Caki2 (cell line): ENCODE measurements around the gene TUBA4A. TPM values are rescaled to one million over a fixed set of nuclear protein-coding genes. Genes with fewer than 3 reads are reported as not detected.
A peak's percentile ranks its signal among the peaks of the same experiment; 100 is the strongest.
"Not testable (repeated sequence)": the region's sequence is repeated elsewhere in the genome, so short reads cannot be mapped to it uniquely, and the experiment has no call there.

Experiments
- DNase-seq: peaks from one replicate; pipeline ENCODE4 v3.0.0-alpha.2; 2015; ENCODE audit warnings: low read depth
- in situ Hi-C: cut with HindIII; loops from 2 replicates; pipeline ENCODE4 v1.10.0; 2016; ENCODE audit warnings: low sequenced_read_pairs, low pct_unique_long_range_greater_than_20kb, mixed read lengths
- total RNA-seq: library from RNA; depleted of rRNA; stranded (reverse); fragments of >200 nt; shearing (Covaris generic); gene quantifications from 2 replicates; pipeline ENCODE4 v1.2.3, GENCODE V29; 2014; ENCODE audit warnings: low replicate concordance

The TUBA4A gene
- total RNA-seq, 1 experiment from 2014 or later: 23.9 TPM

DNA sequence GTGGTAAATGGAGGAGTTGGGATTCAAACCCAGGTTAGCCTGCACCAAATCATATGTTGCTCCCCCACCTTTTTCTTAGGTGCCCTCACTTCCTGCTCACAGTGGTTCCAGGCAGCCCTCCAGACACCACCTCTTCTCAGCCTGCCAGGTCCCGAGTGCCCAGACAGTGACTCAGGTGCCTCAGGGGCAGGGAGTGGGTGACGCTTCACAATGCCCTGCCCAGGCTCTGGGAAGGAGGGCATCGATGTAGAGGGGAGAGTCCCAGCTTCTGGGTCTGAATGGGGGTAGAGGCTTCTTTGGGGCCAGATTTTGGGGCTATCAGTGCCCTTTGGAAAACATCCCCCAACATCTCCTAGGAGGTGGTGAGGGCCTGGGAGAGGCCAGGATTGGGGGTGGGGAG lies 20.2 kb upstream of the TUBA4A start:
- in situ Hi-C loops: no loop called here
- peak; percentile 77 for DNase-seq

DNA sequence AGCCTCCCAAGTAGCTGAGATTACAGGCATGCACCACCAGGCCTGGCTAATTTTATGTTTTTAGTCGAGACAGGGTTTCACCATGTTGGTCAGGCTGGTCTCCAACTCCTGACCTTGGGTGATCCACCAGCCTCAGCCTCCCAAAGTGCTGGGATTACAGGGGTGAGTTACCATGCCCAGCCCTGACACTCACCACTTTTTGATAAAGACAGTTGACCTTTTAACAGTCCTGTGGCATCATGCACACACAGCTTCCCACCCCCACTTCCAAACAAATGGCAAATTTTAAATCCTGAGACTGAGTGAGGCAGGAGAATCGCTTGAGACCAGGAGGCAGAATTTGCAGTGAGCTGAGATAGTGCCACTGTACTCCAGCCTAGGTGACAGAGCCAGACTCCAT lies 19.3 kb upstream of the TUBA4A start:
- in situ Hi-C loops: no loop called here

DNA sequence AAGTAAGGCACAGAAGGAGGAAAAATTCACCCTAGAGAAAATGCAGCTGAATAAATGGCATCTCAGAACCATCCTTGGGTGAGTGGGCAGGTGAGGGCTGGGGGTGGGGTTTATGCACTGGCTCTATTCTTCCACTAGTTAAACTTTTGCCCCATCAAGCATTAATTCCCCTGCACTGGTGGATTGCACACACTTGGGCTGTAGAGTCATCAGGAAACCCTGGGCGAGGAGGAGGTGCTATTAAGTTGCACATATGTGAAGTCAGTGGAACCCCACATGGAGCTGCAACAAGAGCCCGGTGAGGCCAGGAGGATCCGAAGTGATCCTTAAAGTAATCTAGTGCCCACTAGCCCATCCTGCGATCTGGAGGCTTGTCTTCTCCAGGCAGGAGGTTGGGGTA lies 18.6 kb upstream of the TUBA4A start:
- no peak for DNase-seq

More for the DNA sequence above, 19.3 kb upstream of the TUBA4A start:
- DNase-seq: no peak

DNA sequence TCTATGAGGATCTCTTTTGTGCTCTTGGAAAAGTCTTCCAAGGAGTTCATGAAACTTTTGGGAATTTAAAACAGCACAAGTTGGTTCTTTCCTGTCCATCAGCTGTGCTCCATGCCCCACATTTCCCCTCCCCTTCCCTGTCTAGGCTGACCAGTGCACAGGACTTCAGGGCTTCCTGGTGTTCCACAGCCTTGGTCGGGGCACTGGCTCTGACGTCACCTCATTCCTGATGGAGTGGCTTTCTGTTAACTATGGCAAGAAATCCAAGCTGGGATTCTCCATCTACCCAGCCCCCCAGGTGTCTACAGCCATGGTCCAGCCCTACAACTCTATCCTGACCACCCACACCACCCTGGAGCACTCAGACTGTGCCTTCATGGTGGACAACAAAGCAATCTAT lies 17.3 kb upstream of the TUBA4A start:
- no peak for DNase-seq
- in situ Hi-C loops: no loop called here

More for the DNA sequence above, 18.6 kb upstream of the TUBA4A start:
- in situ Hi-C loops: no loop called here

DNA sequence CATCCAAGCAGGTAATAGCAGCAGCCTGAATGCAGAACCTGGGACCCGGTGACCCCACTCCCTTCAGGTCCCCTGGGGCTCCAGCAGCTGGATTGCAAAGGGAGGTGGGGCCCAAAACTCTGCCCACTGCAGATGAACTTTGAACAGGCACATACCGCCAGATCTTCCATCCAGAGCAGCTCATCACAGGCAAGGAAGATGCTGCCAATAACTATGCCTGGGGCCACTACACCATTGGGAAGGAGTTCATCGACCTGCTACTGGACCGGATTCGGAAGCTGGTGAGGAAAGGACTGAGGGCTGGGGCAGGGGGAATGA lies 16.3 kb upstream of the TUBA4A start:
- no peak for DNase-seq
- in situ Hi-C loops: no loop called here

DNA sequence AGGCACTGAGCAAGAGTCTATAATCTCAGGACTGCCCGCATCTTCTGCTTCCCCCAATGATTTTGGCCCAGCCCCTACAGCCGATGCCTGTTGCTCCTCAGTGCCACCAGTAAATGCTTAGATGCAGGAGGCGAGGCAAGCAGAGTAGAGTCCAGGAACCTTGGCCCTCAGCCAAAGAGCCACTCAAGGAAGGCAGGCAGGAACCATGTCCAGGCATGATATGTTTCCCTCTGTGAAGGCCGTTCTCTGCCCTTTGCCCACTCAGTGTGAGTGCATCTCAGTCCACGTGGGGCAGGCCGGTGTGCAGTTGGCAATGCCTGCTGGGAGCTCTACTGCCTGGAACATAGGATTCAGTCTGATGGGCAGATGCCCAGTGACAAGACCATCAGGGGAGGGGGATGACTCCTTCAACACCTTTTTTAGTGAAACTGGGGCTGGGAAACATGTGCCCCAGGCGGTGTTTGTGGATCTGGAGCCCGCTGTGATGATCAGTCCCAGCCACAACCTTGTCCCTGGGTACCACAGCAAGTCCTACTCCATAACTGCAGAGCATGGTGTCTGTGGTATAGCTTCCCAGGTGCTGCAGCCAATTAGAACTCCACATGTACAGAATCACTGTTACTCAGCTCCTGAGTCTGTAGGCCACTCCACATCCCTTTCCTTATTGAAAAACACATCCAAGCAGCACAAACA lies 15.8 kb upstream of the TUBA4A start:
- in situ Hi-C loops: no loop called here
- peak; percentile 67 for DNase-seq

DNA sequence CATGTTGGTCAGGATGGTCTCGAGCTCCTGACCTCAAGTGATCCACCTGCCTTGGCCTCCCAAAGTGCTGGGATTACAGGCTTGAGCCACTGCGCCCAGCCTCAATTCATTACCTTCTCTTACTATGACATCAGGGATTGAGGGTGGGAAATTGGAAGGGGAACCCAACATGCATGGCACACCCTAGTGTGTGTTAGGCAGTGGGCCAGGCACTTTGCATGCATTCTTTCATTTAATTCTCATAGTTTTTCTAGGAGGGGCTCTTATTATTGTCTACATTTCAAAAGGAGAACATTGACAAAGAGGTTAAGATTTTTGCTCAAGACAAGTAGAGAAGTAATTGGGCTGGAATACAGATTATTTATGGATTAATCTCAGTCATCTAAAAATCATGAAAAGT lies 14.6 kb upstream of the TUBA4A start:
- in situ Hi-C loops: no loop called here
- no peak for DNase-seq

DNA sequence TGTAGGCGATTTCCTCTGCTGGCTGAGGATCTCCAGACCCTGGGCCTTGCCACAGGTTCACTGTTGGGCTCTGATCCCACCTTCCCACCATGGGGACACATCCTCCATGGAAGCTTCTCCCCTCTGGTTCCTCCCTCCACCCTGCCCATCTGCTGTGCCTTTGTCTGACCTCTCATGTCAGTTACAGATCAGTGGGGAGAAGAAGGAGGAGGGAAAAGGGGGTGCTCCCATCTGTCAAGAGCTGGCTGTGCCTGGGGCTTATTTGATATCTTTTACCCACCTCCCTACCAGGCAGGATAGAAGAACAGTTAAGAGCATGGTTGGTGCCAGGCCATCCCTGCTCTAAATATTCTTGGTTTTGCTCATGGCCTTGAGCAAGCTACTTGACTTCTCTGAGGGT lies 13.2 kb upstream of the TUBA4A start:
- in situ Hi-C loops: no loop called here
- DNase-seq: no peak

DNA sequence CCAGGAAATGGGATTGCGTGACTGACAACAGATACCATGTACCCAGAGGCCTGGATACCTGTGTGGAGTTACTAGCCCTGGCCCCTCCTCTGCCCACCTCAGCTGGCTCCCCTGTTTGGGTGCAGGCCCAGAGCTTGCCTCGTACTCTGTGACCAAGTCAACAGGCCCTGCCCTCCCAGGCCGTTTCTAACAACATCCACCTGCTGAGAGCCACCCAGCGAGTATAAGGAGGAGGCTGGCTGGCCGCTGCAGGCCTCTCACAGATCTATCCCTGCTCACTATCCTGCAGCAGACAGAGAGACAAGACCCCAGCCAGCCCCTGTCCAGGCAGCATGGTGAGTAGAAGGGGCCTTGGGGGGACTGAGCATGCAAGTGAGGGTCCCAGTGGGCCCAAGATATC lies 12.5 kb upstream of the TUBA4A start:
- no peak for DNase-seq
- in situ Hi-C loops: no loop called here

DNA sequence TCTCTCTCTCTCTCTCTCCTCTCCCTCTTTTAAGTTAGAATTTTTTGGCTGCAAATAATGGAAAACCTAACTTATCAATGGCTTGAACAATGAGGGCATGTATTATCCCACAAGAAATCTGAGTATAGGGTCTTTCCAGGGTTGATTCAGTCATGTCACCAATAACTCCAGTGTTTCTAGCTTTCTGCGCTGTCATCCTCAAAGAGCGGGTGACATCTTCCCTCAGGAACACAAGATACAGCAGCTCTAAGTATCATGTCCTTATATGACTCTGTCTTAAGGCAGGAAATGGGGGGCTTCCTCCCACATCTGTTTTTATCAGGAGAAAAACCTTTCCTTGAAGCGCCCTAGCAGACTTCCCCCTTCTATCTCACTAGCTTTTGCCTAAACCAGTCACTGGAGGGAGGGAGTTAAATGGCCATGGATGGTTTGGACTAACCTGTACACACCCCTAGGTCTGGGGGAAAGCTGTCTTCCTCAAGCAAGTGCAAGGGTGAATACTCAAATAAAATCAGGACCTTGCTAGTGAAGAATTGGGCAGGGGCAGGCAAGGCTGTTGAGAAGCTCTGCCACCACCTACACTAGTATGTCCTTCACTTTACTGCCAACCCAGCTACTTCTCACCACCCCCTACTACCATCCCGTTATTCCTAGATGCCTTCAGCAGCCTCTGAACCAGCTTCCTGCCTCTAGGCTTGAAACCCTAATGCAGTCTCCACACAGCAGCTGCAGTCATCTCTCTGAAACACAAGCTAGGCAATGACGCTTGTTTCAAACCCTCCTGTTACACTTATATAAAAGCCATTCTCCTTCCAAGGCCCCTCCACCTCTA lies 7.5 kb upstream of the TUBA4A start:
- in situ Hi-C loops: no loop called here

DNA sequence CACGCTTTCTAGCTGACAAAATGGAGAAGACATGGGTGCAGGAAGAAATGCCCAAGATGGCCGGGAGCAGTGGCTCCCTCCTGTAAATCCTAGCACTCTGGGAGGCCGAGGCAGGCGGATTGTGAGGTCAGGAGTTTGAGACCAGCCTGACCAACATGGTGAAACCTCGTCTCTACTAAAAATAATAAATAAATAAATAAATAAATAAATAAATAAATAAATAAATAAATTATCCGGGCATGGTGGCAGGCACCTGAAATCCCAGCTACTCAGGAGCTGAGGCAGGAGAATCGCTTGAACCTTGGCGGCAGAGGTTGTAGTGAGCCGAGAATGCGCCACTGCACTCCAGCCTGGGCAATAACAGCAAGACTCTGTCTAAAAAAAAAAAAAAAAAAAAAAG lies 5.2 kb upstream of the TUBA4A start:
- DNase-seq, in situ Hi-C loops: not testable (repeated sequence)

More for the DNA sequence above, 7.5 kb upstream of the TUBA4A start:
- DNase-seq: no peak

DNA sequence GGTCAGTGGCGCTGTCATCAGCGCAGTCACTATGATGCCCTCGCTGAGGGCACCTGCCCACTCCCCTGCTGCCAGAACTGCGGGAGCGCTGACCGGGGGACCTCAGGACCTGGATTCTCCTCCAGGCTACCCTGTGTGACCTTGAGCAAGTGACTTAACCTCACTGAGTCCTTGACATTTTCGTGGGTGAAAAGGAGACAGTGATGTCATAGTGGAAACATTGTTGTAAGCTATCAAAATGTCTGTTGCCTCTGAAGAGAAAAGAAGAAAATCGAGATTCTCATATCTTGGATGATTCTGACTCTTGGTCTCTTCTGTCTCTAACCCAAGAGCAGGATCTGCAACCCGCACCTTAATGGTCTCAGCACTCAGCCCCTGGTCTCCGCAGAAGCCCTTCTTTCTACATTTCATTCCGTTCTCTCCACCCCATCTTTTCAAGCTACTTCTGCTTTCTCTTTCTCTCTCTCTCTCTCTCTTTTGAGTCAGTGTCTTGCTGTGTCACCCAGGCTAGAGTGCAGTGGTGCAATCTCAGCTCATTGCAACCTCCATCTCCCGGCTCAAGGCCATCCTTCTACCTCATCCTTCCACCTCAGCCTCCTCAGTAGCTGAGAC lies 978 bp upstream of the TUBA4A start:
- in situ Hi-C loops: no loop called here
- no peak for DNase-seq

DNA sequence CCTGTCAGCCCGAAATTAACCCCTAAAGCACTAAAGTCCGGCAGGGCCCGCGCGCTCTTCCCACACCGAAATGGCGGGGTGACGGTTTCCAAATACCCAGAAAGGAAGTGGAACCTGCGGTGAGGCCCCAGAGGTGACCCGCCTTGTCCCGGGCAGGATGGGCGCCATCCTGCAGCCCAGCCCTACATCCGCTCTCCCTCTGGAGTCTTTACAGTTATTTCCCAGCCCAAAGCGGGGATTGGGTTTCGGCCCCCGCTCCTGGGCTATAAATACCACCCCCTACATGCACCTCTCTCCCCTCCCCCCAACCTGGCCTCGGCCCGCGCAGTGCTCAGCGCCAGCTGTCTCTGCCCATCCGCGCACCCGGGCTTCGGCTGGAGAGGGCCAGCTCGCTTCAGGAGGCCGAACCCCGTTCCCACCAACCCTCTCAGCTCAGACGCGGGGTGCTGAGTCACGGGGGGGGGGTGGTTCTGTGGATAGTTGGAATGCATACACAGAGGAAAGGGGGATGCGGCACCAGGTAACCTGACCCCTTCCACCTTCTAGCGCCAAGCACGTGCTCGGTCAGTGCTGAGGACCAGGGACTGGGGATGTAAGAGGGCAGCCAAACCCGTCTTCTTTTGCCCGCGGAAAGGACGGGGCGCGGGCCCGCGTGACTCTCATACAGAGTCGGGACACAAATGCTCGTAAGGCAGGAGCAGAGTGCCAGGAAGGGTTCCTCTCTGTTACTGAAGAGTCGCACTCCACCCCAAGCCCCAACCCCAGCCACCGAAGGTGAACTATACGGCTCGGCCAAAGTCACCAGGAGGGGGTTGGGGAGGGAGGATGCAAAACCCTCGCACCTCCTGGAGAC lies 592 bp downstream of the TUBA4A start, which contains the start of gene TUBA4B:
Gene TUBA4B (plus strand): TSS at position 344 of the 853 bp plus-strand sequence. CDS start 165 bp downstream, at position 509.
- in situ Hi-C loops: no loop called here
- peak; percentile 23 for DNase-seq

DNA sequence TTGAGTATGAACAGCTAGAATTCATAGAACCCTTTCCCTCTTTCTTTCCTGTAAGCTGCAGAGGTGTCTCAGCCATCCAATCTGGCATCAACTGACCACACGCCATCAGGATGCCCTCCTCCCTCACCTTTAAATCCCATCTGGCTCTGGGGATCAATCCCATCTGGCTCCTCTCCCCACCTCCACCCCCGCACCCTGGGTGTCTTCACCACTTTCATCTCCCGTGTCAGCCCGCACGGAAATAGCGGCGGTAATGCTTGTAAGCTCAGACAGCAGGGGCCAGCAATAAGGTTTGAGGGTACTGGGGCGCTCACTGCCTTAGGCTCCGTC lies 1.2 kb downstream of the TUBA4A start:
- in situ Hi-C loops: no loop called here
- no peak for DNase-seq

DNA sequence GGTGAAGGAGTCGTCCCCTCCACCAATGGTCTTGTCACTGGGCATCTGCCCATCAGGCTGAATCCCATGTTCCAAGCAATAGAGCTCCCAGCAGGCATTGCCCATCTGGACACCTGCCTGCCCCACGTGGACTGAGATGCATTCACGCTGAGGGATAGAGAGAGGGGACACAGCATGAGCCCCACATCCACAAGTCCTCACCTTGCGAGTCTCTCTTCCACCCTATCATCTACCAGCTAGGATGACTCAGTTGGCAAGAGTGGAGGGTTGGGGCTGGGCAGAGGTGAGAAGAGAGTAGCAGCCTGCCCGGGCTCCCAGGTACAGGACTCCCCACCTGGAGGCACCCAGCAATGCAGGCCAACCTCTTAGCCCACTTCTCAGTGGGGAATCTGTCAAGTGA lies 1.6 kb downstream of the TUBA4A start:
- in situ Hi-C loops: no loop called here
- no peak for DNase-seq

DNA sequence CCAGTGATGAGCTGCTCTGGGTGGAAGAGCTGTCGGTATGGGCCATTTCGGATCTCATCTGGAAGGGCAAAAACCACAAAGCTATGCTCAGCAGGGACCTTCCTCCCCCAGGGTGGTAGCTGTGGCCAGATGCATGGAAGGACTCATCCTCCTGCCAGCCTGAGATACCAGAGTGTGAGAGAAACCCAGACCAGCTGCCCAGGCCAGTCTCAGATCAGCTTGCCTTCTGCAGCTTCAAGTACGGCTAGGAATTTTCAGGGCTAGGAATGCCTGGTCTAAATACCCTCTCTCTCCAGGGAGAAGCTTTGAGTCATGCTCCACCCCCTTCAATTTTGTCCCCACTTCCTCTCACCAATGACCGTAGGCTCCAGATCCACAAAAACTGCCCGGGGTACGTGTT lies 2.1 kb downstream of the TUBA4A start:
- in situ Hi-C loops: no loop called here
- no peak for DNase-seq

DNA sequence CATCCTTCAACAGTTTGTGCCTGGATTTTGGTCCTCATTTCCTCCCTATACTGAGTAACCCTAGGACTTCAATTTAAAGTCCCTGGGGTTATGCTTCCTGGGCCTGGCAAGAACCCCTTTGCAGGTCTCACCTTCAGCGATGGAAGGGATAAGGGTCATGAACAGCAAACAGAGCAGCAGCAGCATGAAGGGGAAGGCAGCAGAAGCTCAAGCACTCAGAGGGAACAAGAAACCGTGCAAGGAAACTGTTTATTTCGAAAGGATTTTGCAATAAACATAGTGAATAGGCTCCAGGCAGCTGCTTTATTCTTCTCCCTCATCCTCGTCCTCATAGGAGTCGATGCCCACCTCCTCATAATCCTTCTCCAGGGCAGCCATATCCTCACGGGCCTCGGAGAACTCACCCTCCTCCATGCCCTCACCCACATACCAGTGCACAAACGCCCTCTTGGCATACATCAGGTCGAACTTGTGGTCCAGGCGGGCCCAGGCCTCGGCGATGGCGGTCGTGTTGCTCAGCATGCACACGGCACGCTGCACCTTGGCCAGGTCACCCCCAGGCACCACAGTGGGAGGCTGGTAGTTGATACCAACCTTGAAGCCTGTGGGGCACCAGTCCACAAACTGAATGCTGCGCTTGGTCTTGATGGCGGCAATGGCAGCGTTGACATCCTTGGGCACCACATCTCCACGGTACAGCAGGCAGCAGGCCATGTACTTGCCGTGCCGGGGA lies 3.5 kb downstream of the TUBA4A start:
- in situ Hi-C loops: no loop called here
- DNase-seq: no peak
